HFF-Myc (cell line): ENCODE results near the gene NLGN1.

ENCODE experiments used
- DNase-seq: peaks from one replicate; pipeline ENCODE4 v3.0.0-alpha.2; 2011; ENCODE audit warnings: low read depth; ENCODE audit errors: extremely low read depth
- H3K4me3 ChIP-seq: replicated peaks from 2 replicates; pipeline ENCODE4 v1.5.1; 2011; ENCODE audit warnings: low read depth, mild to moderate bottlenecking, control low read depth, low read length
- TF ChIP-seq, protein P1 (sequence below): IDR thresholded peaks from 2 replicates; pipeline ENCODE4 v1.5.1; 2012; ENCODE audit warnings: mild to moderate bottlenecking, low read depth, low read length, control low read depth; ENCODE audit errors: missing control alignments

The NLGN1 gene

DNA sequence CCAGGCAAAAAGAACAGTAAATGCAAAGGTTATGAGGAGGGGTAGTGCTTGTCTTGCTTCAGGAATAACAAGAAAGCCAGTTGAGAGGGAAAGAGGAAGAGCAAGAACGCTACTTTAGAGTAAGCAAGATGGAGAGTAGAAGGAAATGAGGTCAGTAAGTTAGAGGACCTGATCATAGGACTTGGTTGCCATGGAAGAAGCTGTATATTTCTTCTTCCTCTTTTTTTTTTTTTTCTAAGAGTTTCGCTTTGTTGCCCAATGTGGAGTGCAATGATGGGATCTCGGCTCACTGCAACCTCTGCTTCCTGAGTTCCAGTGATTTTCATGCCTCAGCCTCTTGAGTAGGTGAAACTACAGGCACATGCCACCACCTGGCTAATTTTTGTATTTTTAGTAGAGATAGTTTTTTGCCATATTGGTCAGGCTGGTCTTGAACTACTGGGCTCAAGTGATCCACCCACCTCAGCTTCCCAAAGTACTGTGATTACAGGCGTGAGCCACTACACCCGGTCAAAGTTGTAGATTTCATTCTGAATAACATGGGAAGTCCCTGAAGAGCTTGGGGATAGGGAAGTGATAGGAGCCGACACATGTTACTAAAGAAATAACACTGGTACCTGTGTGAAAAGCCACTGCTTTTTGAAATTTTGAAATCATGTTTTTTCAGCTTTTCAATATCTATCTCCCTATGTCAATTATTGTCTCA is 933.7 kb downstream of the NLGN1 start:
- TF ChIP-seq, protein P1, sequence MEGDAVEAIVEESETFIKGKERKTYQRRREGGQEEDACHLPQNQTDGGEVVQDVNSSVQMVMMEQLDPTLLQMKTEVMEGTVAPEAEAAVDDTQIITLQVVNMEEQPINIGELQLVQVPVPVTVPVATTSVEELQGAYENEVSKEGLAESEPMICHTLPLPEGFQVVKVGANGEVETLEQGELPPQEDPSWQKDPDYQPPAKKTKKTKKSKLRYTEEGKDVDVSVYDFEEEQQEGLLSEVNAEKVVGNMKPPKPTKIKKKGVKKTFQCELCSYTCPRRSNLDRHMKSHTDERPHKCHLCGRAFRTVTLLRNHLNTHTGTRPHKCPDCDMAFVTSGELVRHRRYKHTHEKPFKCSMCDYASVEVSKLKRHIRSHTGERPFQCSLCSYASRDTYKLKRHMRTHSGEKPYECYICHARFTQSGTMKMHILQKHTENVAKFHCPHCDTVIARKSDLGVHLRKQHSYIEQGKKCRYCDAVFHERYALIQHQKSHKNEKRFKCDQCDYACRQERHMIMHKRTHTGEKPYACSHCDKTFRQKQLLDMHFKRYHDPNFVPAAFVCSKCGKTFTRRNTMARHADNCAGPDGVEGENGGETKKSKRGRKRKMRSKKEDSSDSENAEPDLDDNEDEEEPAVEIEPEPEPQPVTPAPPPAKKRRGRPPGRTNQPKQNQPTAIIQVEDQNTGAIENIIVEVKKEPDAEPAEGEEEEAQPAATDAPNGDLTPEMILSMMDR, result no peak
- no peak overlapping the region for H3K4me3 ChIP-seq
- no peak for DNase-seq

DNA sequence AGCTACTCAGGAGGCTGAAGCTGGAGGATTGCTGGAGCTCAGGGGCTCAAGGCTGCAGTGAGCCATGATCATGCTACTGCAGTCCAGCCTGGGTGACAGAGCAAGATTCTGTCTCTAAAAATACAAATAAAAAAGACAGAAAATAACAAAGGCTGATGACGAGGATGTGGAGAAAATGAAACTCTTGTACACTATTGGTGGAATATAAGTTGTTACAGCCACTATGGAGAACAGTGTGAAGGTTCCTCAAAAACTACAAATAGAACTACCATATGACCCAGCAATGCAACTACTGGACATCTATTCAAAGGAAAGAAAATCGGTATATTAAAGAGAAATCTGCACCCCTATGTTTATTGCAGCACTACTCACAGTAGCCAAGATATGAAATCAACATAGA is 934.8 kb downstream of the NLGN1 start:
- H3K4me3 ChIP-seq, result no peak overlapping the region
- TF ChIP-seq, protein P1, result no peak
- DNase-seq, result no peak

DNA sequence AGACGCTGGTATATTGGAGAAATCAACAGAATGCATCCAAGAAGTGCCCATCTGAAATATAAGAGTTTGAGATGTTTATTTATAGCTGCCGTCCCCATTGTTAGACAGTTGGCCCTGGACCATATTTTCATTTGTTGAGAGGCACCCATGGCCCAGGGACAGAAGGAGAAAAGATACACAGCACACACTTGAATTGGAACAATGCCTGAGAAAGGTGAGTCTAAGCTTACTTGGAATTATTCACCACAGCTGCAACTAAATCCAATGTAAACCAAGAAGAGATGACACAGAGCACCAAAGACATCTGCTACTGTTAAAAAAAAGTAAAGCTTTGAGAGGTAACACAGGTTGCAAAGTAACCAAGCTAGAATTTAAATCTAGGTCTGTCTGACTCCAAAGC is 936.1 kb downstream of the NLGN1 start:
- TF ChIP-seq, protein P1, result no peak
- DNase-seq, result no peak
- H3K4me3 ChIP-seq, result no peak overlapping the region

DNA sequence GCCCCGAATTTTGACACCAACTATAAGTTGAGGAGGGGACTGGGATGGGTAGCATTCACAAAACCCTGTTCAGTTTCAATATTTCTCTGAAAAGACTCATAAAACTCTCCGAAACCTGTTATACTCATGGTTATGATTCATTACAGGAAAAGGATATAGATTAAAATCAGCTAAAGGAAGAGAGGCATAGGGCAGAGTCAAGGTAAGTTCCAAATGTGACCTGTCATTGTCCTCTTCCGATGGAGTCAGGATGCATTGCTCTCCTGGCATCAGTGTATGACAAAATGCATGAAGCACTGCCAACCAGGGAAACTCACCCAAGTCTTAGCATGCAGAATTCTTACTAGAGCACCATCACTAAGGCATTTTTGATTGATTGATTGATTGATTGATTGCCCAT is 936.6 kb downstream of the NLGN1 start:
- TF ChIP-seq, protein P1, result no peak
- H3K4me3 ChIP-seq, result no peak overlapping the region
- no peak for DNase-seq

DNA sequence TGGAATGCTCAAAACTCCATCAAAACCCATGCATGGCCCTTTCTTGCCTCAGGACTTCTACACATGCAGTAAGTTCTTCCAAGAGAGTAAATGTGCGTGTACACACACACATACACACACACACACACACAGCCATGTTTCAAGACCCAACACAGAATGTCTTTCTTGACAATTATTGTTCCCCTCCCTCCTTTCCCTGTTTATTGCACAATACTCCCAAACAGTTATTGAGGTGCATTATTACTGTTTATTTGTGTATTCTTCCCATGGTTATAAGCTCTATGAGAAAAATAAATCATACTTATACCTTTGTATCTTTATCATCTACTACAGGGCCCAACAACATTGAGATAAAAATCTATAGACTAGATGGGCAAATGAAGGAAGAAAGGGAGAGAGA is 937.8 kb downstream of the NLGN1 start:
- DNase-seq, result no peak
- TF ChIP-seq, protein P1, result no peak
- H3K4me3 ChIP-seq, result no peak overlapping the region

DNA sequence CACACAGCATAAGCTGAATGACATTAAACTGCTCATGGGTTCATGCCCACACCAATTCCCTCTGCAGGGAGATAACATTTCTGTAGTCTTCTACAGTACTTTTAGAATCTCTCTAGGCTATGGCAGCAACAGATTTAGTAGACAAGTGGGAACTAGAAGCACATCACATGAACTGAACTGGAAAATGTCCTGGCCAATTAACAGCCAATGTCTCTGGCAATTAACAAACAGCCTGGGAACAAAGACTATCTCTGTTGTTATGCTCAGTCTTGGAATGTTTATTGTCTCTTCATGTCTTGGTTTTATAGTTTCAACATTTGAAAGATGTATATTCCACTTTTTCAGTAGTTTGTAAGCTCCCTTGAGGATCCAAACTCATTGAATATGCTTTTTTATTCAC is 938.4 kb downstream of the NLGN1 start:
- no peak for DNase-seq
- no peak overlapping the region for H3K4me3 ChIP-seq
- TF ChIP-seq, protein P1, result no peak
